HL-60 (cell line): ENCODE results near the gene TSPAN2.

ENCODE experiments used
- DNase-seq, 2 experiments: peaks; one replicate each; pipeline ENCODE4 v3.0.0-alpha.2; 2010 to 2020; ENCODE audit warnings: low read depth in 1 of 2, low spot score in 1 of 2
- H3K27ac ChIP-seq: fragments of 250-450 bp; sonication (Bioruptor Pico); replicated peaks from 2 replicates; pipeline ENCODE4 v1.5.1; 2020; ENCODE audit warnings: mild to moderate bottlenecking, moderate library complexity
- H3K27me3 ChIP-seq: fragments of 250-450 bp; sonication (Bioruptor Pico); 2 replicates; pipeline ENCODE4 v1.5.1; 2021; ENCODE audit warnings: mild to moderate bottlenecking, moderate library complexity; ENCODE audit not compliant: insufficient read depth, poor library complexity, severe bottlenecking
- H3K4me3 ChIP-seq: replicated peaks from 2 replicates; pipeline ENCODE4 v1.5.1; 2011; ENCODE audit warnings: mild to moderate bottlenecking, control low read depth, low read length; ENCODE audit not compliant: insufficient read depth
- GABPA ChIP-seq: IDR thresholded peaks from 2 replicates; pipeline ENCODE4 v1.6.1; 2012; ENCODE audit warnings: low read depth
- POLR2AphosphoS5 ChIP-seq: IDR thresholded peaks from 2 replicates; pipeline ENCODE4 v1.6.1; 2012; ENCODE audit warnings: low read depth
- SPI1 ChIP-seq: IDR thresholded peaks from 2 replicates; pipeline ENCODE4 v1.6.1; 2012; ENCODE audit warnings: low read depth, mild to moderate bottlenecking, borderline replicate concordance
- long read RNA-seq: library from polyadenylated mRNA; unstranded; transcript quantifications from one replicate; pipeline ENCODE4 v2.0.0, GENCODE V29; 2020
- TF ChIP-seq, protein P1 (sequence below): IDR thresholded peaks from 2 replicates; pipeline ENCODE4 v1.6.1; 2012; ENCODE audit warnings: low read depth; ENCODE audit not compliant: insufficient replicate concordance
- TF ChIP-seq, protein P2 (sequence below): IDR thresholded peaks from one replicate; pipeline ENCODE4 v1.5.1; 2011; ENCODE audit warnings: low read length, control low read depth, inconsistent platforms; ENCODE audit not compliant: insufficient read depth

TSPAN2 gene
- long read RNA-seq: 0 reads

DNA sequence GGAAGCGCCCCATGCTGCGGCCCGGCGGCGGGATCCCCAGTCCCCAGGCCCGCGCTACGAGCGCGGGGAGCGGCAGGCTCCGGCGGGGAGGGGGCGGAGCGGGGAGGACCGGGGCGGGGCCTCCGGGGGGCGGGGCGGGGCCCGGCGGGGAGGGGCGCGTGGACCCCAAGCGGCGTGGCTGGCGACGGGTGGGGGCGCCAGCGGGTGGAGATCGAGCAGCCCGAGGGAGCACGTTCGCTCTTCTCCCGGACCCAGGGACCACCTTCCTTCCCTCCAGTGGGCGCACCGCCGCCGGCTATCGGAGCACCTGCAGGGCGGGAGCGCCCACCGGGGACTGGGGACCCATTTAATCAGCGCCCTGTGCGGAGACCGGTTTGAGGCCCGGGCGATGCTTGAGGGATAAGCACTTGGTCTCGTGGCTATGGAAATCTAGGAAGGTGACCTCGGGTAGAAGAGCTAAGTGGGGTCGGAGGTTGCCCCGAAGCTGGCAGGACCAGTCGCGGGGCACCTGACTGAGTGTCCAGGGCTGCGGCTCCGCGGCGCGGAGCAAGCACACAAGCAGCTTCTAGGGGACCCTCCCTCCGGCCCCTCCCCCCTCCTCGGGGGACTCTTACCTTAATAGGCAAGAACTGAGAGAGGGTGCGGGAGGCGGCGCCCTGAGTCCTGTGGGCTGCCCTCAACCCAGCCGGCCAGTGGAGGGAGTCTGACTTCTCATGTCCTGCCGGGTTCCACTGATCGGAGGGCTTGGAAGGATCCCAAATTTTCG is at the start of gene TSPAN2:
TSPAN2 (minus strand) TSS at position 84 of the 766 bp plus-strand sequence; CDS start at position 13, 71 bp downstream.
- peak within 1 kb of the TSS; percentile 79 for H3K27ac ChIP-seq
- no peaks in the 10 kb centered on the region for H3K27me3 ChIP-seq
- TF ChIP-seq, protein P1, sequence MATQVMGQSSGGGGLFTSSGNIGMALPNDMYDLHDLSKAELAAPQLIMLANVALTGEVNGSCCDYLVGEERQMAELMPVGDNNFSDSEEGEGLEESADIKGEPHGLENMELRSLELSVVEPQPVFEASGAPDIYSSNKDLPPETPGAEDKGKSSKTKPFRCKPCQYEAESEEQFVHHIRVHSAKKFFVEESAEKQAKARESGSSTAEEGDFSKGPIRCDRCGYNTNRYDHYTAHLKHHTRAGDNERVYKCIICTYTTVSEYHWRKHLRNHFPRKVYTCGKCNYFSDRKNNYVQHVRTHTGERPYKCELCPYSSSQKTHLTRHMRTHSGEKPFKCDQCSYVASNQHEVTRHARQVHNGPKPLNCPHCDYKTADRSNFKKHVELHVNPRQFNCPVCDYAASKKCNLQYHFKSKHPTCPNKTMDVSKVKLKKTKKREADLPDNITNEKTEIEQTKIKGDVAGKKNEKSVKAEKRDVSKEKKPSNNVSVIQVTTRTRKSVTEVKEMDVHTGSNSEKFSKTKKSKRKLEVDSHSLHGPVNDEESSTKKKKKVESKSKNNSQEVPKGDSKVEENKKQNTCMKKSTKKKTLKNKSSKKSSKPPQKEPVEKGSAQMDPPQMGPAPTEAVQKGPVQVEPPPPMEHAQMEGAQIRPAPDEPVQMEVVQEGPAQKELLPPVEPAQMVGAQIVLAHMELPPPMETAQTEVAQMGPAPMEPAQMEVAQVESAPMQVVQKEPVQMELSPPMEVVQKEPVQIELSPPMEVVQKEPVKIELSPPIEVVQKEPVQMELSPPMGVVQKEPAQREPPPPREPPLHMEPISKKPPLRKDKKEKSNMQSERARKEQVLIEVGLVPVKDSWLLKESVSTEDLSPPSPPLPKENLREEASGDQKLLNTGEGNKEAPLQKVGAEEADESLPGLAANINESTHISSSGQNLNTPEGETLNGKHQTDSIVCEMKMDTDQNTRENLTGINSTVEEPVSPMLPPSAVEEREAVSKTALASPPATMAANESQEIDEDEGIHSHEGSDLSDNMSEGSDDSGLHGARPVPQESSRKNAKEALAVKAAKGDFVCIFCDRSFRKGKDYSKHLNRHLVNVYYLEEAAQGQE: no peak
- no peak for TF ChIP-seq GABPA
- no peak for TF ChIP-seq POLR2AphosphoS5
- TF ChIP-seq SPI1: no peak
- TF ChIP-seq, protein P2, sequence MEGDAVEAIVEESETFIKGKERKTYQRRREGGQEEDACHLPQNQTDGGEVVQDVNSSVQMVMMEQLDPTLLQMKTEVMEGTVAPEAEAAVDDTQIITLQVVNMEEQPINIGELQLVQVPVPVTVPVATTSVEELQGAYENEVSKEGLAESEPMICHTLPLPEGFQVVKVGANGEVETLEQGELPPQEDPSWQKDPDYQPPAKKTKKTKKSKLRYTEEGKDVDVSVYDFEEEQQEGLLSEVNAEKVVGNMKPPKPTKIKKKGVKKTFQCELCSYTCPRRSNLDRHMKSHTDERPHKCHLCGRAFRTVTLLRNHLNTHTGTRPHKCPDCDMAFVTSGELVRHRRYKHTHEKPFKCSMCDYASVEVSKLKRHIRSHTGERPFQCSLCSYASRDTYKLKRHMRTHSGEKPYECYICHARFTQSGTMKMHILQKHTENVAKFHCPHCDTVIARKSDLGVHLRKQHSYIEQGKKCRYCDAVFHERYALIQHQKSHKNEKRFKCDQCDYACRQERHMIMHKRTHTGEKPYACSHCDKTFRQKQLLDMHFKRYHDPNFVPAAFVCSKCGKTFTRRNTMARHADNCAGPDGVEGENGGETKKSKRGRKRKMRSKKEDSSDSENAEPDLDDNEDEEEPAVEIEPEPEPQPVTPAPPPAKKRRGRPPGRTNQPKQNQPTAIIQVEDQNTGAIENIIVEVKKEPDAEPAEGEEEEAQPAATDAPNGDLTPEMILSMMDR: no peak
- peak within 1 kb of the TSS; percentile 81 for H3K4me3 ChIP-seq
- DNase-seq: peak in 1 of 2 experiments; percentile 62

DNA sequence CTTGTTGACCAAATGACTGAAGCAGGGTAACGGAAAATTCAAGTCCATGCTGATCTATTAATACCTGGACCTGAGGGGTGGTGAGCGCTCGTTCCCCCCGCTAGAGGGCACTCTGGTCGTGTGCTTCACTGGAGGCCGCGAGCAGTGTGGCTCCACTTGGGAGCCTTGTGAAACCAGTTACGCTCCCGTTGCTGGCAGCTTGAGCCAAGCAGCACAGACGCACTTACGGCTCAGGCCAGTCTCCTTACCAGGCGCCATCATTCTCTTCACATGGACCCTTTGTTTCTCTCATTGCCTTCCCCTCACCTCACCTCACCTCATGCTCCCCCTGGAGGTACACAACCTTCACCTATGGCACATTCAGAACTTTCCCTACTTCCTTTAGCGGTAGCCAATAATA is 49.7 kb upstream of the TSPAN2 start:
- peak; percentile 60 to 77 for DNase-seq
- no peak for TF ChIP-seq GABPA
- TF ChIP-seq, protein P2: peak; percentile 86
- peaks cover 4% of the 10 kb centered on the region for H3K27me3 ChIP-seq
- no peak overlapping the region for H3K4me3 ChIP-seq
- H3K27ac ChIP-seq: no peak overlapping the region

DNA sequence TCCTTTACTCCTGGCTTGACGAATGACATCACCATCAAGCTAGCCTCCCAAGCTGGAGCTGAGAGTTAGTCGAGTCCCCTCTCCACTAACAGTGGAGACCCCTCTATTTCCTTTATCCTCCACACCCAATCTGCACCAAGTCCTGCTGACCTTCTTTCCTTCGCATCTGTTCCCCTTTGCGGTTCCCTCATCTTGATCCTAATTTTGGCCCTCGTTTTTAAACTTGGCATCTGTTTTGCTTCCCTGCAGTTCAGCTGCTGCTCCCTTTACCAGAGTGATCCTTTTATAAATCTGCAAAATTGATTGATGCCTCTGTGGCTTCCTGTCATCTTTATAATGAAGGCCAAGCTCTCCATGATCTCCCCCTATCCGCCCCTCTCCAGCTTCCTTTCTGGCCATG is 49.0 kb upstream of the TSPAN2 start:
- TF ChIP-seq POLR2AphosphoS5 (no peak), SPI1 (no peak), GABPA (no peak)
- TF ChIP-seq, protein P1: no peak
- TF ChIP-seq, protein P2: no peak
- no peak overlapping the region for H3K27ac ChIP-seq
- no peak overlapping the region for H3K4me3 ChIP-seq
- no peak for DNase-seq
- H3K27me3 ChIP-seq: peaks cover 4% of the 10 kb centered on the region

DNA sequence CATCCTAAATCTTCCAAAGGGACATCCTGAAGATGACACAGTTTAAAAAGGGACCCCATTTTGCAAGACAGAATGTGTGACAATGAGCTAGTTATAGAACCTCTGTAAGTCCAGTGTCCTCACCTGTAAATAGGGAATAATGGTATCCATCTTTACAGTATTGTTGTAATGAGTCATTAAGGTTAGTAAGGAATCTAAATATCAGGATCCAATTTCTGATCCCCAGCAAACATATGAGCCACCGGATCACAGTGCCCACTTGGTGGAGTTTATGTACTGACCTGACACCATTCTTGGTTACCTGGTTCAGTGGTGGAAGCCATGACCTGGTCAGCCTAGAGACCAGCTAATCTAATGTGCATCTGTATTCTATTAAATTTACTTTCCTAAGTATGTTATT is 47.9 kb upstream of the TSPAN2 start:
- Histone ChIP-seq H3K4me3 (no peak overlapping the region), H3K27me3 (peaks cover 4% of the 10 kb centered on the region), H3K27ac (no peak overlapping the region)
- TF ChIP-seq, protein P1: no peak
- TF ChIP-seq POLR2AphosphoS5: no peak
- TF ChIP-seq GABPA: no peak
- TF ChIP-seq SPI1: no peak
- TF ChIP-seq, protein P2: no peak
- DNase-seq: no peak
